Fibroblast of the aortic adventitia (primary cell): ENCODE measurements around the gene SFT2D1. TPM values are rescaled to one million over a fixed set of nuclear protein-coding genes. Genes with fewer than 3 reads are reported as not detected.

ENCODE experiments used
- DNase-seq: peaks from one replicate; pipeline ENCODE4 v3.0.0-alpha.2; 2010; ENCODE audit warnings: low read depth
- H3K4me3 ChIP-seq: 2 replicates; pipeline ENCODE4 v1.5.1; 2011; ENCODE audit warnings: low read depth, mild to moderate bottlenecking, control low read depth, low read length, moderate library complexity
- CTCF ChIP-seq: IDR thresholded peaks from 2 replicates; pipeline ENCODE4 v1.5.1; 2011; ENCODE audit warnings: mild to moderate bottlenecking, low read length, control low read depth, inconsistent platforms; ENCODE audit not compliant: insufficient read depth
- total RNA-seq: library from RNA; depleted of rRNA; stranded (reverse); fragments of >200 nt; gene quantifications from 2 replicates; pipeline ENCODE4 v1.2.3, GENCODE V29; 2012; ENCODE audit warnings: low replicate concordance

Gene SFT2D1
- total RNA-seq, 1 donor = 37.7 TPM

- peak; percentile 90 for DNase-seq
- TF ChIP-seq CTCF = no peak
- H3K4me3 ChIP-seq = peak within 1 kb of the TSS; percentile 97
Observed at GRCh38 chr6:166382933-166383801, 40.8 kb upstream of the SFT2D1 start, which contains the start of gene MPC1. MPC1 (minus strand) TSS chr6:166382940; CDS start chr6:166382876, 64 bp downstream.

- no peak for TF ChIP-seq CTCF
- H3K4me3 ChIP-seq = peak overlapping the region; percentile 97
- no peak for DNase-seq
Observed at GRCh38 chr6:166382500-166382932, 40.2 kb upstream of the SFT2D1 start.

- TF ChIP-seq CTCF = peak; percentile 69
- DNase-seq = peak; percentile 56
- peak overlapping the region; percentile 97 for H3K4me3 ChIP-seq
Observed at GRCh38 chr6:166381733-166382499, 39.6 kb upstream of the SFT2D1 start.

- peak overlapping the region; percentile 97 for H3K4me3 ChIP-seq
- no peak for TF ChIP-seq CTCF
- DNase-seq = no peak
Observed at GRCh38 chr6:166381381-166381732, 39.0 kb upstream of the SFT2D1 start.

- no peak overlapping the region for H3K4me3 ChIP-seq
- no peak for DNase-seq
- no peak for TF ChIP-seq CTCF
Observed at GRCh38 chr6:166379800-166380199, 37.5 kb upstream of the SFT2D1 start.

- no peak for DNase-seq
- H3K4me3 ChIP-seq = no peak overlapping the region
- TF ChIP-seq CTCF = no peak
Observed at GRCh38 chr6:166379103-166379586, 36.8 kb upstream of the SFT2D1 start.
